ENCODE data around the gene DDB1. TPM values are rescaled to one million over a fixed set of nuclear protein-coding genes. Genes with fewer than 3 reads are reported as not detected.
A peak's percentile ranks its signal among the peaks of the same experiment; 100 is the strongest.

Gene DDB1
- total RNA-seq, 1 donor from 2014 or later, result 228 TPM

DNA sequence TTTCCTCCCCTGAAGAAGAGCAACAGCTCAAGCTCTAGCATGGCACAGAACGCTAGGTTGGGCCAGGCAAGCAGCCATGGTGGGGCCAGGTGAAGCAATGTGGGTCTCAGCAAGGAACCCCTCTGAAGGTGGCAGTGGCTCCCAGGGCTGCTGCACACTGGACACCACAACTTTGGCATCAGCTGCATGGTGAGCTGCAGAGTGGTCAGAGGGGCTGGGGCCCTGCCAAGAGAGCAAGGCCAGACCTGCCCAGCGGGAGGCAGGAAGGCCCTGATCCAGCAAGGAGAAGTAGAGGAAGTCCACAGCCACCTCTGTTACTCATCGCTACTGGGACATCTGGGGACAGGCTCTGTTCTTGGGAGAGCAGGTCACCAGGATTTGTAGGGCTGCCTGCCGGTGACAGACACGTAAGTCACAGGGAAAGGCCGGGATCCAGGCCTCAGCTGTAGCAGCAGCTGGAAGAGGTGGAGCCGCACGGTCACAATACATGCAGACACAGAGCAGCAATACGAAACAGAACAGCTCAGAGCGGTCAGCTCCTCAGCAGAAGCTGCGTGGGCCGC, 16.4 kb upstream of the DDB1 start:
- no peak for TF ChIP-seq CTCF (IDR thresholded peaks at IDR 0.05; ENCODE audit: insufficient read depth, low read length, severe bottlenecking)
- FAIRE-seq (no peak), DNase-seq (ENCODE audit: low read depth) (peak; percentile 26)
- H3K4me3 ChIP-seq (ENCODE audit: low read depth, low read length), result no peak overlapping the region
- no peaks in the 10 kb centered on the region for H3K27me3 ChIP-seq (ENCODE audit: control insufficient read depth, insufficient read depth, low read length)
- H3K36me3 ChIP-seq (ENCODE audit: control insufficient read depth, insufficient read depth, low read length), result peaks cover 30% of the 10 kb centered on the region

- DNase-seq (ENCODE audit: low read depth) (no peak), FAIRE-seq (no peak)
- H3K36me3 ChIP-seq (ENCODE audit: control insufficient read depth, insufficient read depth, low read length), result peaks cover 26% of the 10 kb centered on the region
Observed at GRCh38 chr11:61347916-61348461, 15.1 kb upstream of the DDB1 start.

GRCh38 chr11:61345954-61346843, 13.3 kb upstream of the DDB1 start:
- Histone ChIP-seq H3K27me3 (ENCODE audit: control insufficient read depth, insufficient read depth, low read length) (no peaks in the 10 kb centered on the region), H3K36me3 (ENCODE audit: control insufficient read depth, insufficient read depth, low read length) (peaks cover 30% of the 10 kb centered on the region), H3K4me3 (ENCODE audit: low read depth, low read length) (no peak overlapping the region)
- TF ChIP-seq CTCF (IDR thresholded peaks at IDR 0.05; ENCODE audit: insufficient read depth, low read length, severe bottlenecking), result no peak
- DNase-seq (ENCODE audit: low read depth) (no peak), FAIRE-seq (no peak)

More at GRCh38 chr11:61347916-61348461, 15.1 kb upstream of the DDB1 start:
- no peak overlapping the region for H3K4me3 ChIP-seq (ENCODE audit: low read depth, low read length)
- H3K27me3 ChIP-seq (ENCODE audit: control insufficient read depth, insufficient read depth, low read length), result no peaks in the 10 kb centered on the region
- TF ChIP-seq CTCF (IDR thresholded peaks at IDR 0.05; ENCODE audit: insufficient read depth, low read length, severe bottlenecking), result no peak

DNA sequence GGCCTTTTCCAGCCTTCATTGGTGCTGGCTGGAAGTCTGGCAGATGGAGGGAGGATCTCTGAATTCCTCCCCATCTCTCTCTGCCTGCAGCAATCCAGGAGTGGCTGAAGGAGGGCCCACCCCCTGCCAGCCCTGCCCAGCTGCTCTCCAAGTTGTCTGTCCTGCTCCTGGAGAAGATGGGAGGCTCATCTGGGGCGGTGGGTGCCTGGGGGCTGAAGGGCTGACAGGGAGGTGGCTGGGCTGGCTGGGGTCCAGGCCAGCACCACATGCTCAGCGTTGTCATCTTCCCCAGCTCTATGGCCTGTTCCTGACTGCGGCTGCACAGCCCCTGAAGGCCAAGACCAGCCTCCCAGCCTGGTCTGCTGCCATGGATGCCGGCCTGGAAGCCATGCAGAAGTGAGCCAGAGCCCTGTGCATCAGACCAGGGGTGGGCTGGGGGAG, 12.3 kb upstream of the DDB1 start:
- DNase-seq (ENCODE audit: low read depth), result no peak
- Histone ChIP-seq H3K36me3 (ENCODE audit: control insufficient read depth, insufficient read depth, low read length) (peaks cover 25% of the 10 kb centered on the region), H3K4me3 (ENCODE audit: low read depth, low read length) (no peak overlapping the region), H3K27me3 (ENCODE audit: control insufficient read depth, insufficient read depth, low read length) (no peaks in the 10 kb centered on the region)
- TF ChIP-seq CTCF (IDR thresholded peaks at IDR 0.05; ENCODE audit: insufficient read depth, low read length, severe bottlenecking), result no peak
- no peak for FAIRE-seq

- H3K27me3 ChIP-seq (ENCODE audit: control insufficient read depth, insufficient read depth, low read length), result no peaks in the 10 kb centered on the region
- no peak overlapping the region for H3K4me3 ChIP-seq (ENCODE audit: low read depth, low read length)
- DNase-seq (ENCODE audit: low read depth), result no peak
- peaks cover 18% of the 10 kb centered on the region for H3K36me3 ChIP-seq (ENCODE audit: control insufficient read depth, insufficient read depth, low read length)
- TF ChIP-seq CTCF (IDR thresholded peaks at IDR 0.05; ENCODE audit: insufficient read depth, low read length, severe bottlenecking), result no peak
- FAIRE-seq, result no peak
Observed at GRCh38 chr11:61343792-61344745, 11.2 kb upstream of the DDB1 start.
